ENCODE measurements around the gene ERCC6L2.

Gene ERCC6L2

DNA sequence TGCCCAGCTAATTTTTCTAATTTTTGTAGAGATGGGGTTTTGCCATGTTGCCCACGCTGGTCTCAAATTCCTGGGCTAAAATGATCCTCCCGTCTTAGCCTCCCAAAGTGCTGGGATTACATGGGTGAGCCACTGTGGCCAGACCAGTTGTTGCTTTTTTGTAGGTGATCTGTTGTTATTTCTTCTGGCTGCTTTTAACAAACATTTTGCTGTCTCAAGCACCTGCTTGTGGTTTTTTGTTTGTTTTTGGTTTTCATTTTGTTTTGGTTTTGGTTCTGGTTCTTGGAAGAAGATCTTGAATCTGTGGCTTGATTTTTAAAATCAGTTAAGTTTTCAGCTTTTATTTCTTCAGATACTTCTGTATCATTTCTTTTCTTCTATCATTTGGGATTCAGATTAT, 21.1 kb downstream of the ERCC6L2 start:
- no peak for TF ChIP-seq EZH2phosphoT487 (conservative IDR thresholded peaks at IDR 0.05; ENCODE audit: low read length)
- TF ChIP-seq, protein P1, sequence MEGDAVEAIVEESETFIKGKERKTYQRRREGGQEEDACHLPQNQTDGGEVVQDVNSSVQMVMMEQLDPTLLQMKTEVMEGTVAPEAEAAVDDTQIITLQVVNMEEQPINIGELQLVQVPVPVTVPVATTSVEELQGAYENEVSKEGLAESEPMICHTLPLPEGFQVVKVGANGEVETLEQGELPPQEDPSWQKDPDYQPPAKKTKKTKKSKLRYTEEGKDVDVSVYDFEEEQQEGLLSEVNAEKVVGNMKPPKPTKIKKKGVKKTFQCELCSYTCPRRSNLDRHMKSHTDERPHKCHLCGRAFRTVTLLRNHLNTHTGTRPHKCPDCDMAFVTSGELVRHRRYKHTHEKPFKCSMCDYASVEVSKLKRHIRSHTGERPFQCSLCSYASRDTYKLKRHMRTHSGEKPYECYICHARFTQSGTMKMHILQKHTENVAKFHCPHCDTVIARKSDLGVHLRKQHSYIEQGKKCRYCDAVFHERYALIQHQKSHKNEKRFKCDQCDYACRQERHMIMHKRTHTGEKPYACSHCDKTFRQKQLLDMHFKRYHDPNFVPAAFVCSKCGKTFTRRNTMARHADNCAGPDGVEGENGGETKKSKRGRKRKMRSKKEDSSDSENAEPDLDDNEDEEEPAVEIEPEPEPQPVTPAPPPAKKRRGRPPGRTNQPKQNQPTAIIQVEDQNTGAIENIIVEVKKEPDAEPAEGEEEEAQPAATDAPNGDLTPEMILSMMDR (IDR thresholded peaks at IDR 0.05; ENCODE audit: insufficient read depth, low read length, poor library complexity, severe bottlenecking), result no peak
- H3K36me3 ChIP-seq (ENCODE audit: low read length), result peaks cover 18% of the 10 kb centered on the region
- H3K9ac ChIP-seq (ENCODE audit: low read length), result no peak overlapping the region
- no peaks in the 10 kb centered on the region for H4K20me1 ChIP-seq (ENCODE audit: low read depth, low read length)
- no peak overlapping the region for H3K27ac ChIP-seq (ENCODE audit: low read depth, low read length)
- no peaks in the 10 kb centered on the region for H3K27me3 ChIP-seq (ENCODE audit: low read length)
- no peaks in the 10 kb centered on the region; the same call in 1 of the 2 replicates for H3F3A ChIP-seq (ENCODE audit: insufficient read depth)
- no peak overlapping the region for H2AFZ ChIP-seq (ENCODE audit: low read depth, low read length, severe bottlenecking)
- no peak overlapping the region for H3K4me3 ChIP-seq (ENCODE audit: insufficient read depth, low read length, poor library complexity, severe bottlenecking)
- no peak overlapping the region for H3K4me2 ChIP-seq (ENCODE audit: low read depth, low read length, poor library complexity, severe bottlenecking)
- H3K79me2 ChIP-seq (ENCODE audit: insufficient read depth, low read length), result peaks cover 42% of the 10 kb centered on the region
- H3K9me2 ChIP-seq (replicated peaks; ENCODE audit: insufficient read depth, low read length), result no peaks in the 10 kb centered on the region
- no peaks in the 10 kb centered on the region for H3K9me3 ChIP-seq (ENCODE audit: insufficient read depth, low read length)

DNA sequence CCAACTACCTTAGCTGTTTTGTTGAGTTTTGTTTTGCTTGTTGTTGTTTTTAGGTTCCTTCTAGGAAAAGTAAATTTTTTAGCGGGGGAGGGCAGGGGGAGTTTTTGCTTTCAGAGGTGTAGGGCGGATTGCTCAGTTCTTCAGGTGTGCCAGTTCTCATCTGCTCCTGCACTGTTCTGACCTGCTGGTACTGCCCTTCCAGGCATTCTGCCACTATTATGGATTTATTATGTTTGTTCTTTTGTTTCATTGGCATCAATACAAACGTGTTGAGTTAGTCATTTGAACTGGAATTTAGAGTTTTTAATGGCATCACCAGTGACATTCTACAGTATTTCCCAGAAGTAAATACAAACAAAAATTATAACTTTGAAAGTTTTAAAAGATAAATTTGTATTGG, 26.0 kb downstream of the ERCC6L2 start:
- Histone ChIP-seq H4K20me1 (ENCODE audit: low read depth, low read length) (no peaks in the 10 kb centered on the region), H3K36me3 (ENCODE audit: low read length) (peaks cover 8% of the 10 kb centered on the region; the same call in 1 of the 2 replicates), H3F3A (ENCODE audit: insufficient read depth) (no peaks in the 10 kb centered on the region; the same call in none of the 2 replicates), H3K9me2 (replicated peaks; ENCODE audit: insufficient read depth, low read length) (no peaks in the 10 kb centered on the region), H3K9me3 (ENCODE audit: insufficient read depth, low read length) (no peaks in the 10 kb centered on the region), H3K79me2 (ENCODE audit: insufficient read depth, low read length) (0 out of 2 replicates have a peak, but pooled peaks cover 4% of the 10 kb centered on the region), H3K4me2 (ENCODE audit: low read depth, low read length, poor library complexity, severe bottlenecking) (no peak overlapping the region), H3K4me3 (ENCODE audit: insufficient read depth, low read length, poor library complexity, severe bottlenecking) (no peak overlapping the region), H2AFZ (ENCODE audit: low read depth, low read length, severe bottlenecking) (no peak overlapping the region), H3K9ac (ENCODE audit: low read length) (no peak overlapping the region), H3K27ac (ENCODE audit: low read depth, low read length) (no peak overlapping the region), H3K27me3 (ENCODE audit: low read length) (no peaks in the 10 kb centered on the region)
- TF ChIP-seq, protein P1 (IDR thresholded peaks at IDR 0.05; ENCODE audit: insufficient read depth, low read length, poor library complexity, severe bottlenecking), result no peak
- no peak for TF ChIP-seq EZH2phosphoT487 (conservative IDR thresholded peaks at IDR 0.05; ENCODE audit: low read length)

DNA sequence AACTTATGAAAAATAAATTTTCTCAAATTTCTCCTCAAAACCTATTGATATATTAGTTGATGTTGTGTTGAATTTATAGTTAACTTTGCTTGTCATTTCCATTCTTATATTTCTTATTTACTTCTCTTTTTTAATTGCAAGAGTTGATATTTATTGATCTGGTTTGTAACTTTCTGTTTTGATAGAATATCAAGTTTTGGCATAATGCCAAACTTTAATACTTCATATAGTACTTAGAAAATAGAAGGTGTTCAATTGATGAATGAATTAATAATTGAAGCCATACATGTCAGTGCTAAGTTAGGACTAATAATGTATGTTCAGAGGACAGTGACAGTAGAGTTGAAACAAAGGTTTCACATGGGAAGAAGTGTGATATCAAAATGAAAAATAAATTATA, 27.9 kb downstream of the ERCC6L2 start:
- no peaks in the 10 kb centered on the region; the same call in 1 of the 2 replicates for H3F3A ChIP-seq (ENCODE audit: insufficient read depth)
- 0 out of 2 replicates have a peak, but pooled peaks cover 5% of the 10 kb centered on the region for H3K36me3 ChIP-seq (ENCODE audit: low read length)
- no peaks in the 10 kb centered on the region for H3K9me2 ChIP-seq (replicated peaks; ENCODE audit: insufficient read depth, low read length)
- H3K9me3 ChIP-seq (ENCODE audit: insufficient read depth, low read length), result no peaks in the 10 kb centered on the region
- TF ChIP-seq EZH2phosphoT487 (conservative IDR thresholded peaks at IDR 0.05; ENCODE audit: low read length), result no peak
- TF ChIP-seq, protein P1 (IDR thresholded peaks at IDR 0.05; ENCODE audit: insufficient read depth, low read length, poor library complexity, severe bottlenecking), result no peak
- no peak overlapping the region for H3K4me3 ChIP-seq (ENCODE audit: insufficient read depth, low read length, poor library complexity, severe bottlenecking)
- no peaks in the 10 kb centered on the region for H3K27me3 ChIP-seq (ENCODE audit: low read length)
- H3K9ac ChIP-seq (ENCODE audit: low read length), result no peak overlapping the region
- no peaks in the 10 kb centered on the region for H3K79me2 ChIP-seq (ENCODE audit: insufficient read depth, low read length)
- H2AFZ ChIP-seq (ENCODE audit: low read depth, low read length, severe bottlenecking), result no peak overlapping the region
- H3K27ac ChIP-seq (ENCODE audit: low read depth, low read length), result no peak overlapping the region
- H3K4me2 ChIP-seq (ENCODE audit: low read depth, low read length, poor library complexity, severe bottlenecking), result no peak overlapping the region
- H4K20me1 ChIP-seq (ENCODE audit: low read depth, low read length), result no peaks in the 10 kb centered on the region

Data from SU-DHL-6 (cell line).